GM23338 (cell line): ENCODE measurements around the gene PEX10. TPM values are rescaled to one million over a fixed set of nuclear protein-coding genes. Genes with fewer than 3 reads are reported as not detected.

Experiments used
- ATAC-seq: fragments of 200-7000 bp; cut with Tn5 transposase; 3 replicates; pipeline ENCODE4 v1.9.1; 2020
- DNase-seq: peaks from one replicate; pipeline ENCODE4 v3.0.0-alpha.2; 2015; ENCODE audit warnings: low spot score
- H2AFZ ChIP-seq: fragments of 200-600 bp; sonication (generic); 2 replicates; pipeline ENCODE4 v1.8.0; 2016; ENCODE audit warnings: antibody characterized with exemption, mild to moderate bottlenecking, moderate library complexity
- H3F3A ChIP-seq: fragments of 200-600 bp; sonication (generic); replicated peaks from 2 replicates; pipeline ENCODE4 v1.8.0; 2017; ENCODE audit warnings: antibody characterized with exemption, mixed run types, low read depth
- H3K27ac ChIP-seq: fragments of 200-600 bp; sonication (generic); 2 replicates; pipeline ENCODE4 v1.6.1; 2016; ENCODE audit warnings: low read depth
- H3K27me3 ChIP-seq: fragments of 200-600 bp; sonication (generic); 2 replicates; pipeline ENCODE4 v1.8.0; 2016; ENCODE audit warnings: mild to moderate bottlenecking, mixed run types, moderate library complexity; ENCODE audit not compliant: insufficient read depth
- H3K36me3 ChIP-seq: fragments of 200-600 bp; sonication (generic); 2 replicates; pipeline ENCODE4 v1.8.0; 2016; ENCODE audit warnings: mild to moderate bottlenecking; ENCODE audit not compliant: insufficient read depth
- H3K4me1 ChIP-seq: fragments of 200-600 bp; sonication (generic); 2 replicates; pipeline ENCODE4 v1.8.0; 2016; ENCODE audit warnings: mild to moderate bottlenecking, moderate library complexity; ENCODE audit not compliant: insufficient read depth
- H3K4me2 ChIP-seq: fragments of 200-600 bp; sonication (generic); 2 replicates; pipeline ENCODE4 v1.7.1; 2017; ENCODE audit warnings: mixed run types
- H3K4me3 ChIP-seq: fragments of 200-600 bp; sonication (generic); 2 replicates; pipeline ENCODE4 v1.6.1; 2016; ENCODE audit warnings: mixed run types
- H3K79me2 ChIP-seq: fragments of 200-600 bp; sonication (generic); replicated peaks from 2 replicates; pipeline ENCODE4 v1.8.0; 2017; ENCODE audit warnings: mild to moderate bottlenecking; ENCODE audit not compliant: insufficient read depth
- H3K9me2 ChIP-seq: fragments of 200-600 bp; sonication (generic); 2 replicates; pipeline ENCODE4 v1.8.0; 2017; ENCODE audit not compliant: insufficient read depth
- H4K20me1 ChIP-seq: fragments of 200-600 bp; sonication (generic); replicated peaks from 2 replicates; pipeline ENCODE4 v1.8.0; 2017; ENCODE audit warnings: mild to moderate bottlenecking; ENCODE audit not compliant: insufficient read depth
- H3K27ac Mint-ChIP-seq: 2 replicates; pipeline ENCODE4 v1.8.0; 2020; ENCODE audit warnings: inconsistent platforms, mild to moderate bottlenecking, moderate library complexity, mixed read lengths
- H3K27me3 Mint-ChIP-seq: 3 replicates; pipeline ENCODE4 v1.8.0; 2022; ENCODE audit warnings: low read depth, mild to moderate bottlenecking, moderate library complexity, mixed read lengths, inconsistent platforms; ENCODE audit not compliant: insufficient read depth, poor library complexity
- H3K36me3 Mint-ChIP-seq: 3 replicates; pipeline ENCODE4 v1.8.0; 2021; ENCODE audit warnings: low read depth, mild to moderate bottlenecking, inconsistent platforms, moderate library complexity, mixed read lengths
- H3K4me1 Mint-ChIP-seq: 3 replicates; pipeline ENCODE4 v1.8.0; 2020; ENCODE audit warnings: mild to moderate bottlenecking, inconsistent platforms, mixed read lengths
- H3K4me3 Mint-ChIP-seq: 3 replicates; pipeline ENCODE4 v1.8.0; 2021; ENCODE audit warnings: moderate library complexity, mild to moderate bottlenecking, inconsistent platforms, mixed read lengths
- H3K9me3 Mint-ChIP-seq: 3 replicates; pipeline ENCODE4 v1.8.0; 2020; ENCODE audit warnings: moderate library complexity, mild to moderate bottlenecking, inconsistent platforms, mixed read lengths
- CREB1 ChIP-seq: fragments of 250-450 bp; sonication (Bioruptor Pico); IDR thresholded peaks from 2 replicates; pipeline ENCODE4 v1.5.0; 2020; ENCODE audit warnings: low read depth, mild to moderate bottlenecking, moderate library complexity
- EZH2 ChIP-seq: fragments of 200-600 bp; sonication (generic); IDR thresholded peaks from one replicate; pipeline ENCODE4 v1.8.0; 2017; ENCODE audit warnings: antibody characterized with exemption, mild to moderate bottlenecking, low read depth; ENCODE audit not compliant: unreplicated experiment
- EZH2phosphoT487 ChIP-seq: fragments of 200-600 bp; sonication (generic); IDR thresholded peaks from one replicate; pipeline ENCODE4 v1.8.1; 2018; ENCODE audit warnings: antibody characterized with exemption; ENCODE audit not compliant: unreplicated experiment
- JUNB ChIP-seq: IDR thresholded peaks from one replicate; pipeline ENCODE4 v1.6.1; 2016; ENCODE audit warnings: antibody characterized with exemption; ENCODE audit not compliant: unreplicated experiment
- NANOG ChIP-seq: IDR thresholded peaks from 2 replicates; pipeline ENCODE4 v1.6.1; 2016; ENCODE audit warnings: antibody characterized with exemption, borderline replicate concordance
- POLR2AphosphoS5 ChIP-seq: IDR thresholded peaks from 2 replicates; pipeline ENCODE4 v1.6.1; 2016; ENCODE audit warnings: antibody characterized with exemption, low read depth
- STAT1 ChIP-seq: IDR thresholded peaks from one replicate; pipeline ENCODE4 v1.6.1; 2016; ENCODE audit warnings: antibody characterized with exemption; ENCODE audit not compliant: unreplicated experiment
- ZNF114 ChIP-seq: fragments of 250-450 bp; sonication (Bioruptor Pico); IDR thresholded peaks from 2 replicates; pipeline ENCODE4 v1.5.0; 2020; ENCODE audit warnings: mild to moderate bottlenecking, moderate library complexity
- ZNF331 ChIP-seq: fragments of 250-450 bp; sonication (Bioruptor Pico); IDR thresholded peaks from 2 replicates; pipeline ENCODE4 v1.5.0; 2020; ENCODE audit warnings: low read depth, mild to moderate bottlenecking, moderate library complexity
- polyA plus RNA-seq: library from polyadenylated mRNA; unstranded; fragments of >200 nt; fragmentation: Nextera tagmentation; extraction: Ambion mirVana; gene quantifications from 2 replicates; pipeline ENCODE4 v1.2.1, GENCODE V29; 2016
- total RNA-seq: library from RNA; depleted of rRNA; stranded (reverse); fragments of >200 nt; shearing (Covaris generic); gene quantifications from 2 replicates; pipeline ENCODE4 v1.2.3, GENCODE V29; 2014
- TF ChIP-seq, protein P1 (sequence below): IDR thresholded peaks from one replicate; pipeline ENCODE4 v1.6.1; 2018; ENCODE audit warnings: antibody characterized with exemption; ENCODE audit not compliant: unreplicated experiment
- TF ChIP-seq, protein P2 (sequence below), 2 experiments: fragments of 200-600 bp in 1 of 2; sonication (generic) in 1 of 2; conservative IDR thresholded peaks; 2 replicates each; pipeline versions ENCODE4 v1.5.1 to v1.6.1; 2016 to 2017; ENCODE audit warnings: antibody characterized with exemption in 2 of 2, low read depth in 2 of 2, mild to moderate bottlenecking in 2 of 2, moderate library complexity in 1 of 2
- TF ChIP-seq, protein P3 (sequence below): fragments of 250-450 bp; sonication (Bioruptor Pico); IDR thresholded peaks from 2 replicates; pipeline ENCODE4 v1.5.0; 2020; ENCODE audit warnings: mild to moderate bottlenecking, moderate library complexity
- TF ChIP-seq, protein P4 (sequence below): IDR thresholded peaks from 2 replicates; pipeline ENCODE4 v1.6.1; 2016; ENCODE audit warnings: antibody characterized with exemption

PEX10 gene
- total and polyA plus RNA-seq, 2 experiments from 2014 or later, result 15.0 to 53.9 TPM

DNA sequence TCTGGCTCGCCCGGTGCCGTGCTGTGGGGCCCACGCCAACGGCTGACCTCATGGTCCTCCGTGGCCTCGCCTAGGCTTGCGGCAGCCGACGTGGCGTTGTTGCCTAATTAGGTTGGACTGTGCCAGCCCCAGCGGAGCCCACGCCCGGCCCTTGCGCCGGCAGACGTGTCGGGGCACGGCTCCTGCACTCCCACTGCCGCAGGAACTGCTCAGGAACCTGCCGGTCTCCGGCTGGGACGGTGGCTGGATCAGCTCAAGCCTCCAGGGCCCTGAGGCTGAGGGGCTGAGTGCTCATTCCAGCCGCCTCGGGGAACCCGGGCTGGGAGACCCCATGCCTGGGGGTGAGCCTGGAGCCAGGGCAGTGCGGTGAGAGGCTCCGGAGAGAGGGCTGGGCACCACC lies 16.1 kb upstream of the PEX10 start:
- ATAC-seq, result no peak
- no peak overlapping the region for H3K4me3 ChIP-seq
- Mint-ChIP-seq H3K4me3 (no peak overlapping the region), H3K27me3 (peaks cover 6% of the 10 kb centered on the region), H3K36me3 (no peaks in the 10 kb centered on the region), H3K4me1 (no peaks in the 10 kb centered on the region), H3K27ac (no peak overlapping the region), H3K9me3 (peaks cover 12% of the 10 kb centered on the region; the same call in 2 of the 3 replicates)
- no peaks in the 10 kb centered on the region for H3K9me2 ChIP-seq
- H3K4me2 ChIP-seq, result no peak overlapping the region
- H3K27me3 ChIP-seq, result no peaks in the 10 kb centered on the region
- no peak overlapping the region for H2AFZ ChIP-seq
- H3K36me3 ChIP-seq, result no peaks in the 10 kb centered on the region
- H3K27ac ChIP-seq, result no peak overlapping the region
- H3K4me1 ChIP-seq, result no peaks in the 10 kb centered on the region
- DNase-seq, result no peak
- TF ChIP-seq, protein P1, sequence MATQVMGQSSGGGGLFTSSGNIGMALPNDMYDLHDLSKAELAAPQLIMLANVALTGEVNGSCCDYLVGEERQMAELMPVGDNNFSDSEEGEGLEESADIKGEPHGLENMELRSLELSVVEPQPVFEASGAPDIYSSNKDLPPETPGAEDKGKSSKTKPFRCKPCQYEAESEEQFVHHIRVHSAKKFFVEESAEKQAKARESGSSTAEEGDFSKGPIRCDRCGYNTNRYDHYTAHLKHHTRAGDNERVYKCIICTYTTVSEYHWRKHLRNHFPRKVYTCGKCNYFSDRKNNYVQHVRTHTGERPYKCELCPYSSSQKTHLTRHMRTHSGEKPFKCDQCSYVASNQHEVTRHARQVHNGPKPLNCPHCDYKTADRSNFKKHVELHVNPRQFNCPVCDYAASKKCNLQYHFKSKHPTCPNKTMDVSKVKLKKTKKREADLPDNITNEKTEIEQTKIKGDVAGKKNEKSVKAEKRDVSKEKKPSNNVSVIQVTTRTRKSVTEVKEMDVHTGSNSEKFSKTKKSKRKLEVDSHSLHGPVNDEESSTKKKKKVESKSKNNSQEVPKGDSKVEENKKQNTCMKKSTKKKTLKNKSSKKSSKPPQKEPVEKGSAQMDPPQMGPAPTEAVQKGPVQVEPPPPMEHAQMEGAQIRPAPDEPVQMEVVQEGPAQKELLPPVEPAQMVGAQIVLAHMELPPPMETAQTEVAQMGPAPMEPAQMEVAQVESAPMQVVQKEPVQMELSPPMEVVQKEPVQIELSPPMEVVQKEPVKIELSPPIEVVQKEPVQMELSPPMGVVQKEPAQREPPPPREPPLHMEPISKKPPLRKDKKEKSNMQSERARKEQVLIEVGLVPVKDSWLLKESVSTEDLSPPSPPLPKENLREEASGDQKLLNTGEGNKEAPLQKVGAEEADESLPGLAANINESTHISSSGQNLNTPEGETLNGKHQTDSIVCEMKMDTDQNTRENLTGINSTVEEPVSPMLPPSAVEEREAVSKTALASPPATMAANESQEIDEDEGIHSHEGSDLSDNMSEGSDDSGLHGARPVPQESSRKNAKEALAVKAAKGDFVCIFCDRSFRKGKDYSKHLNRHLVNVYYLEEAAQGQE, result no peak
- TF ChIP-seq JUNB, result no peak
- TF ChIP-seq CREB1 (CRISPR knock-in tag), result no peak
- TF ChIP-seq, protein P2, sequence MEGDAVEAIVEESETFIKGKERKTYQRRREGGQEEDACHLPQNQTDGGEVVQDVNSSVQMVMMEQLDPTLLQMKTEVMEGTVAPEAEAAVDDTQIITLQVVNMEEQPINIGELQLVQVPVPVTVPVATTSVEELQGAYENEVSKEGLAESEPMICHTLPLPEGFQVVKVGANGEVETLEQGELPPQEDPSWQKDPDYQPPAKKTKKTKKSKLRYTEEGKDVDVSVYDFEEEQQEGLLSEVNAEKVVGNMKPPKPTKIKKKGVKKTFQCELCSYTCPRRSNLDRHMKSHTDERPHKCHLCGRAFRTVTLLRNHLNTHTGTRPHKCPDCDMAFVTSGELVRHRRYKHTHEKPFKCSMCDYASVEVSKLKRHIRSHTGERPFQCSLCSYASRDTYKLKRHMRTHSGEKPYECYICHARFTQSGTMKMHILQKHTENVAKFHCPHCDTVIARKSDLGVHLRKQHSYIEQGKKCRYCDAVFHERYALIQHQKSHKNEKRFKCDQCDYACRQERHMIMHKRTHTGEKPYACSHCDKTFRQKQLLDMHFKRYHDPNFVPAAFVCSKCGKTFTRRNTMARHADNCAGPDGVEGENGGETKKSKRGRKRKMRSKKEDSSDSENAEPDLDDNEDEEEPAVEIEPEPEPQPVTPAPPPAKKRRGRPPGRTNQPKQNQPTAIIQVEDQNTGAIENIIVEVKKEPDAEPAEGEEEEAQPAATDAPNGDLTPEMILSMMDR (conservative IDR thresholded peaks at IDR 0.05; ENCODE audit: low read depth in 2 of 2), result no peak
- no peak for TF ChIP-seq NANOG
- no peak for TF ChIP-seq POLR2AphosphoS5
- TF ChIP-seq ZNF331 (CRISPR knock-in tag), result no peak
- no peak for TF ChIP-seq EZH2
- no peak for TF ChIP-seq ZNF114 (CRISPR knock-in tag)
- TF ChIP-seq, protein P3, sequence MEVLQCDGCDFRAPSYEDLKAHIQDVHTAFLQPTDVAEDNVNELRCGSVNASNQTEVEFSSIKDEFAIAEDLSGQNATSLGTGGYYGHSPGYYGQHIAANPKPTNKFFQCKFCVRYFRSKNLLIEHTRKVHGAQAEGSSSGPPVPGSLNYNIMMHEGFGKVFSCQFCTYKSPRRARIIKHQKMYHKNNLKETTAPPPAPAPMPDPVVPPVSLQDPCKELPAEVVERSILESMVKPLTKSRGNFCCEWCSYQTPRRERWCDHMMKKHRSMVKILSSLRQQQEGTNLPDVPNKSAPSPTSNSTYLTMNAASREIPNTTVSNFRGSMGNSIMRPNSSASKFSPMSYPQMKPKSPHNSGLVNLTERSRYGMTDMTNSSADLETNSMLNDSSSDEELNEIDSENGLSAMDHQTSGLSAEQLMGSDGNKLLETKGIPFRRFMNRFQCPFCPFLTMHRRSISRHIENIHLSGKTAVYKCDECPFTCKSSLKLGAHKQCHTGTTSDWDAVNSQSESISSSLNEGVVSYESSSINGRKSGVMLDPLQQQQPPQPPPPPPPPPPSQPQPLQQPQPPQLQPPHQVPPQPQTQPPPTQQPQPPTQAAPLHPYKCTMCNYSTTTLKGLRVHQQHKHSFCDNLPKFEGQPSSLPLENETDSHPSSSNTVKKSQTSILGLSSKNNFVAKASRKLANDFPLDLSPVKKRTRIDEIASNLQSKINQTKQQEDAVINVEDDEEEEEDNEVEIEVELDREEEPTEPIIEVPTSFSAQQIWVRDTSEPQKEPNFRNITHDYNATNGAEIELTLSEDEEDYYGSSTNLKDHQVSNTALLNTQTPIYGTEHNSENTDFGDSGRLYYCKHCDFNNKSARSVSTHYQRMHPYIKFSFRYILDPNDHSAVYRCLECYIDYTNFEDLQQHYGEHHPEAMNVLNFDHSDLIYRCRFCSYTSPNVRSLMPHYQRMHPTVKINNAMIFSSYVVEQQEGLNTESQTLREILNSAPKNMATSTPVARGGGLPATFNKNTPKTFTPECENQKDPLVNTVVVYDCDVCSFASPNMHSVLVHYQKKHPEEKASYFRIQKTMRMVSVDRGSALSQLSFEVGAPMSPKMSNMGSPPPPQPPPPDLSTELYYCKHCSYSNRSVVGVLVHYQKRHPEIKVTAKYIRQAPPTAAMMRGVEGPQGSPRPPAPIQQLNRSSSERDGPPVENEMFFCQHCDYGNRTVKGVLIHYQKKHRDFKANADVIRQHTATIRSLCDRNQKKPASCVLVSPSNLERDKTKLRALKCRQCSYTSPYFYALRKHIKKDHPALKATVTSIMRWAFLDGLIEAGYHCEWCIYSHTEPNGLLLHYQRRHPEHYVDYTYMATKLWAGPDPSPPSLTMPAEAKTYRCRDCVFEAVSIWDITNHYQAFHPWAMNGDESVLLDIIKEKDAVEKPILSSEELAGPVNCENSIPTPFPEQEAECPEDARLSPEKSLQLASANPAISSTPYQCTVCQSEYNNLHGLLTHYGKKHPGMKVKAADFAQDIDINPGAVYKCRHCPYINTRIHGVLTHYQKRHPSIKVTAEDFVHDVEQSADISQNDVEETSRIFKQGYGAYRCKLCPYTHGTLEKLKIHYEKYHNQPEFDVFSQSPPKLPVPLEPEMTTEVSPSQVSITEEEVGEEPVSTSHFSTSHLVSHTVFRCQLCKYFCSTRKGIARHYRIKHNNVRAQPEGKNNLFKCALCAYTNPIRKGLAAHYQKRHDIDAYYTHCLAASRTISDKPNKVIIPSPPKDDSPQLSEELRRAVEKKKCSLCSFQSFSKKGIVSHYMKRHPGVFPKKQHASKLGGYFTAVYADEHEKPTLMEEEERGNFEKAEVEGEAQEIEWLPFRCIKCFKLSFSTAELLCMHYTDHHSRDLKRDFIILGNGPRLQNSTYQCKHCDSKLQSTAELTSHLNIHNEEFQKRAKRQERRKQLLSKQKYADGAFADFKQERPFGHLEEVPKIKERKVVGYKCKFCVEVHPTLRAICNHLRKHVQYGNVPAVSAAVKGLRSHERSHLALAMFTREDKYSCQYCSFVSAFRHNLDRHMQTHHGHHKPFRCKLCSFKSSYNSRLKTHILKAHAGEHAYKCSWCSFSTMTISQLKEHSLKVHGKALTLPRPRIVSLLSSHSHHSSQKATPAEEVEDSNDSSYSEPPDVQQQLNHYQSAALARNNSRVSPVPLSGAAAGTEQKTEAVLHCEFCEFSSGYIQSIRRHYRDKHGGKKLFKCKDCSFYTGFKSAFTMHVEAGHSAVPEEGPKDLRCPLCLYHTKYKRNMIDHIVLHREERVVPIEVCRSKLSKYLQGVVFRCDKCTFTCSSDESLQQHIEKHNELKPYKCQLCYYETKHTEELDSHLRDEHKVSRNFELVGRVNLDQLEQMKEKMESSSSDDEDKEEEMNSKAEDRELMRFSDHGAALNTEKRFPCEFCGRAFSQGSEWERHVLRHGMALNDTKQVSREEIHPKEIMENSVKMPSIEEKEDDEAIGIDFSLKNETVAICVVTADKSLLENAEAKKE (CRISPR knock-in tag), result no peak
- no peak for TF ChIP-seq EZH2phosphoT487
- TF ChIP-seq, protein P4, sequence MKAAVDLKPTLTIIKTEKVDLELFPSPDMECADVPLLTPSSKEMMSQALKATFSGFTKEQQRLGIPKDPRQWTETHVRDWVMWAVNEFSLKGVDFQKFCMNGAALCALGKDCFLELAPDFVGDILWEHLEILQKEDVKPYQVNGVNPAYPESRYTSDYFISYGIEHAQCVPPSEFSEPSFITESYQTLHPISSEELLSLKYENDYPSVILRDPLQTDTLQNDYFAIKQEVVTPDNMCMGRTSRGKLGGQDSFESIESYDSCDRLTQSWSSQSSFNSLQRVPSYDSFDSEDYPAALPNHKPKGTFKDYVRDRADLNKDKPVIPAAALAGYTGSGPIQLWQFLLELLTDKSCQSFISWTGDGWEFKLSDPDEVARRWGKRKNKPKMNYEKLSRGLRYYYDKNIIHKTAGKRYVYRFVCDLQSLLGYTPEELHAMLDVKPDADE, result no peak
- TF ChIP-seq STAT1, result no peak
- H4K20me1 ChIP-seq, result no peaks in the 10 kb centered on the region
- H3K79me2 ChIP-seq, result no peaks in the 10 kb centered on the region
- H3F3A ChIP-seq, result no peaks in the 10 kb centered on the region
